OCI-M1 (cell line): Measurements from ENCODE around the gene HNRNPF.
"Not testable (repeated sequence)": the region's sequence is repeated elsewhere in the genome, so short reads cannot be mapped to it uniquely, and the experiment has no call there.

Experiments
- DNase-seq: peaks from one replicate; lab custom pipeline; 2025; lab: John Stamatoyannopoulos, UW

HNRNPF gene

GRCh38 chr10:43348511-43349312 is 60.3 kb downstream of the HNRNPF start:
- peak; percentile 94 for DNase-seq

GRCh38 chr10:43347997-43348396 is 61.0 kb downstream of the HNRNPF start:
- DNase-seq = no peak

GRCh38 chr10:43344051-43344450 is 64.9 kb downstream of the HNRNPF start:
- no peak for DNase-seq

- DNase-seq = no peak
These were observed 65.9 kb downstream of the HNRNPF start for GRCh38 chr10:43343126-43343525.

GRCh38 chr10:43342279-43343125 is 66.5 kb downstream of the HNRNPF start:
- DNase-seq = no peak

- no peak for DNase-seq
These were observed 67.5 kb downstream of the HNRNPF start for GRCh38 chr10:43341450-43341849.

- DNase-seq = no peak
These were observed 68.4 kb downstream of the HNRNPF start for GRCh38 chr10:43340619-43341018.

GRCh38 chr10:43340101-43340500 is 68.9 kb downstream of the HNRNPF start:
- DNase-seq = no peak

- no peak for DNase-seq
These were observed 69.8 kb downstream of the HNRNPF start for GRCh38 chr10:43339136-43339535.

- DNase-seq = no peak
These were observed 70.9 kb downstream of the HNRNPF start for GRCh38 chr10:43338117-43338516.

GRCh38 chr10:43337536-43337935 is 71.5 kb downstream of the HNRNPF start:
- not testable (repeated sequence) for DNase-seq

GRCh38 chr10:43336641-43337318 is 72.2 kb downstream of the HNRNPF start:
- DNase-seq = no peak

- no peak for DNase-seq
These were observed 72.9 kb downstream of the HNRNPF start for GRCh38 chr10:43336061-43336460.
